ENCODE results near the gene CHRNA7.

CHRNA7 gene

GRCh38 chr15:32029862-32030781 is at the start of gene CHRNA7:
Gene CHRNA7, plus strand, starts transcription at chr15:32030515. Its CDS starts 80 bp downstream, at chr15:32030595.
- DNase-seq (ENCODE audit: low read depth, low spot score), result peak; percentile 40

GRCh38 chr15:31985607-31986006 is 44.7 kb upstream of the CHRNA7 start:
- DNase-seq (ENCODE audit: low read depth, low spot score), result no peak

- DNase-seq (ENCODE audit: low read depth, low spot score), result no peak
Measured at GRCh38 chr15:31993062-31993461, 37.3 kb upstream of the CHRNA7 start.

- no peak for DNase-seq (ENCODE audit: low read depth, low spot score)
Measured at GRCh38 chr15:31997711-31998110, 32.6 kb upstream of the CHRNA7 start.

GRCh38 chr15:32003558-32003957 is 26.8 kb upstream of the CHRNA7 start:
- no peak for DNase-seq (ENCODE audit: low read depth, low spot score)

- DNase-seq (ENCODE audit: low read depth, low spot score), result no peak
Measured at GRCh38 chr15:32004249-32004648, 26.1 kb upstream of the CHRNA7 start.

GRCh38 chr15:32007355-32007960 is 22.9 kb upstream of the CHRNA7 start:
- DNase-seq (ENCODE audit: low read depth, low spot score), result no peak

GRCh38 chr15:32014953-32015352 is 15.4 kb upstream of the CHRNA7 start:
- DNase-seq (ENCODE audit: low read depth, low spot score), result no peak

GRCh38 chr15:32020156-32020555 is 10.2 kb upstream of the CHRNA7 start:
- DNase-seq (ENCODE audit: low read depth, low spot score), result no peak

GRCh38 chr15:32028921-32029320 is 1.4 kb upstream of the CHRNA7 start:
- peak; percentile 30 for DNase-seq (ENCODE audit: low read depth, low spot score)

GRCh38 chr15:32029409-32029861 is 880 bp upstream of the CHRNA7 start:
- DNase-seq (ENCODE audit: low read depth, low spot score), result no peak

- DNase-seq (ENCODE audit: low read depth, low spot score), result no peak
Measured at GRCh38 chr15:32030795-32031194, 480 bp downstream of the CHRNA7 start.

- DNase-seq (ENCODE audit: low read depth, low spot score), result no peak
Measured at GRCh38 chr15:32033186-32033890, 3.0 kb downstream of the CHRNA7 start.

GRCh38 chr15:32034106-32034505 is 3.8 kb downstream of the CHRNA7 start:
- DNase-seq (ENCODE audit: low read depth, low spot score), result no peak

- DNase-seq (ENCODE audit: low read depth, low spot score), result no peak
Measured at GRCh38 chr15:32035285-32035684, 5.0 kb downstream of the CHRNA7 start.

- DNase-seq (ENCODE audit: low read depth, low spot score), result no peak
Measured at GRCh38 chr15:32036971-32037370, 6.7 kb downstream of the CHRNA7 start.

GRCh38 chr15:32041294-32041693 is 11.0 kb downstream of the CHRNA7 start:
- DNase-seq (ENCODE audit: low read depth, low spot score), result no peak

- DNase-seq (ENCODE audit: low read depth, low spot score), result no peak
Measured at GRCh38 chr15:32042269-32042972, 12.1 kb downstream of the CHRNA7 start.

GRCh38 chr15:32053719-32054118 is 23.4 kb downstream of the CHRNA7 start:
- no peak for DNase-seq (ENCODE audit: low read depth, low spot score)

- no peak for DNase-seq (ENCODE audit: low read depth, low spot score)
Measured at GRCh38 chr15:32057876-32058425, 27.6 kb downstream of the CHRNA7 start.

GRCh38 chr15:32060706-32061105 is 30.4 kb downstream of the CHRNA7 start:
- DNase-seq (ENCODE audit: low read depth, low spot score), result no peak

Measured in iPS DF 19.7 (cell line).